Subcutaneous abdominal adipose tissue (tissue), 5 donors: ENCODE measurements around the gene STON2.

Experiments
- H3K27ac ChIP-seq: one replicate; pipeline ENCODE4 v1.7.0; 2013; ENCODE audit warnings: low read depth, mild to moderate bottlenecking, inconsistent platforms, low read length, moderate library complexity
- H3K27me3 ChIP-seq, 5 donors: one replicate each; pipeline ENCODE4 v1.7.0; 2013; ENCODE audit warnings: low read length in 5 of 5, inconsistent platforms in 1 of 5; ENCODE audit not compliant: control insufficient read depth in 5 of 5, insufficient read depth in 4 of 5
- H3K36me3 ChIP-seq, 5 donors: one replicate each; pipeline ENCODE4 v1.7.0; 2013; ENCODE audit warnings: low read length in 5 of 5; ENCODE audit not compliant: control insufficient read depth in 5 of 5, insufficient read depth in 5 of 5
- H3K4me1 ChIP-seq, 5 donors: one replicate each; pipeline ENCODE4 v1.7.0; 2013; ENCODE audit warnings: low read length in 5 of 5, mild to moderate bottlenecking in 3 of 5, moderate library complexity in 1 of 5; ENCODE audit not compliant: control insufficient read depth in 5 of 5, insufficient read depth in 5 of 5
- H3K4me3 ChIP-seq, 5 donors: one replicate each; pipeline ENCODE4 v1.7.0; 2013; ENCODE audit warnings: low read length in 5 of 5, low read depth in 1 of 5
- H3K9ac ChIP-seq, 5 donors: one replicate each; pipeline ENCODE4 v1.7.0; 2013; ENCODE audit warnings: low read length in 5 of 5, mild to moderate bottlenecking in 4 of 5, moderate library complexity in 3 of 5
- H3K9me3 ChIP-seq, 5 donors: one replicate each; pipeline ENCODE4 v1.7.0; 2013; ENCODE audit warnings: low read length in 5 of 5; ENCODE audit not compliant: control insufficient read depth in 5 of 5
- donor health status: healthy.
- donor health status: healthy.
- donor health status: healthy.
- donor health status: healthy.
- donor health status: healthy.

The STON2 gene

DNA sequence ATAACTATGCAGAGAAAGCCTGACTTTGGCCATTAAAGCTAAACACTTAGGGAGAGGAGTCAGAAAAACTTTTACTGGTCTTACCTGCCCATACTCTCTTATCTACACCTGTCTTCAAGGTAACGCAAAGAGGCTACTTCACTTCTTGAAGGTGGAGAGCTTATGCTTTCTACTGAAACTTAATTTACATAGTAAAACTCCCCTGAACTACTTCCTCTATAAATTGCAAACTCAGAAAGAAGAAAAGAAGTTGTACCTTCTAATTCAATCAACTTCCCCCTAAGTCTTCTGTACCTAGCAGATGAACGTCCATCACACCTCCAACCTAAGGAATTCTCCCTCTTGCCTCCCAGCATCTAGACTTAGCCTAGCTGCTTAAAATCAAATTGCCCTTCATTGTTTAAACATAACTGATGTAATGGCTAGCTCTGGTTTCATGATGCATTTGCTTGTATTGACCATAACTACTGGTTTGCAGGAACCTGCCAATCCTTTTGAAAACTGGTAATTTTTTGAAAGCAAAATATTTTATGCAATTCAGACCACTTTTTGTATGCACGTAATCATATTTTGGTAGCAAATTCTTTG is 87.7 kb downstream of the STON2 start:
- peaks cover 0 to 18% (median 8%) of the 10 kb centered on the region in 5 donors for H3K4me1 ChIP-seq
- H3K27me3 ChIP-seq: peaks cover 0 to 5% (median 0%) of the 10 kb centered on the region in 5 donors
- no peaks in the 10 kb centered on the region for H3K9me3 ChIP-seq
- H3K4me3 ChIP-seq: no peak overlapping the region
- H3K9ac ChIP-seq: no peak overlapping the region
- H3K27ac ChIP-seq: no peak overlapping the region
- no peaks in the 10 kb centered on the region for H3K36me3 ChIP-seq

DNA sequence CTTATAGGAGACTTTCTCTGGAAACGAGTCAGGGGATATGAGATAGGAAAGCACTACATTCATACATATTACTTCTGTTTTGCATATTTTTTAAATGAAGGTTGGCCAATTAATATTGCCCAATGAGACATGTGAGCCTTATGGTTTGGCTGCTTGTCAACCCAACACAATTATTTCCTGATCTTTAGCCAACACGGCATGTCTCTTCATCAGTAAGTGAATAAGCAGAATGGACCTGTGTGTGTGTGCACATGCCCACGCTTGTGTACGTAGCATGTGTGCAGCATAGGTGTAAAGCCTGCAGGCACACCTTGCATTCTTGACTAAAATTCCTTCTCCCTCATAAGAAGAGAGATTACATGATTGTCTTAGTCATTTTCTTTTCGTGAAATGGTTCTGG is 88.3 kb downstream of the STON2 start:
- no peak overlapping the region for H3K9ac ChIP-seq
- H3K9me3 ChIP-seq: no peaks in the 10 kb centered on the region
- peaks cover 0 to 18% (median 8%) of the 10 kb centered on the region in 5 donors for H3K4me1 ChIP-seq
- no peaks in the 10 kb centered on the region for H3K36me3 ChIP-seq
- H3K27me3 ChIP-seq: peaks cover 0 to 5% (median 0%) of the 10 kb centered on the region in 5 donors
- no peak overlapping the region for H3K4me3 ChIP-seq
- no peak overlapping the region for H3K27ac ChIP-seq

DNA sequence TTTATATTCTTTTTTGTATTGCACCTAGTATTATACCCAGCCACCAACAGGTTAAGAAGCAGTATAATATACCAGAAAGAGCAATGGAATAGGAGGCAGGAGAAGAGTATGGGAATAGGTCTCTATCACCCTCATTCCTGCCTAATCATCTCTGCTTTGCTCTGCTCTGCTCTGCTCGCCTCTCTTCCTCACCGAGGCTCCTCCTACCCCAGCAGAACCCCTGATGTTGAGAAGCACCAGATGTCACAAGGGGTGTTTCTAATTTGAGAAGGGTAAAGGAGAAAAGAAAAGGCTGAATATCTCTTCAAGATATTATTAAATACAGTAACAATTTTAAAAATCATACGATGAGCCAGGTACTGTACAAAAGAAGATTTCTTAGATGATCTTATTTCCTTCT is 89.0 kb downstream of the STON2 start:
- H3K9me3 ChIP-seq: no peaks in the 10 kb centered on the region
- H3K27ac ChIP-seq: no peak overlapping the region
- no peak overlapping the region for H3K9ac ChIP-seq
- peaks cover 0 to 5% (median 0%) of the 10 kb centered on the region in 5 donors for H3K27me3 ChIP-seq
- no peaks in the 10 kb centered on the region for H3K36me3 ChIP-seq
- H3K4me3 ChIP-seq: no peak overlapping the region
- H3K4me1 ChIP-seq: peaks cover 0 to 18% (median 8%) of the 10 kb centered on the region in 5 donors

DNA sequence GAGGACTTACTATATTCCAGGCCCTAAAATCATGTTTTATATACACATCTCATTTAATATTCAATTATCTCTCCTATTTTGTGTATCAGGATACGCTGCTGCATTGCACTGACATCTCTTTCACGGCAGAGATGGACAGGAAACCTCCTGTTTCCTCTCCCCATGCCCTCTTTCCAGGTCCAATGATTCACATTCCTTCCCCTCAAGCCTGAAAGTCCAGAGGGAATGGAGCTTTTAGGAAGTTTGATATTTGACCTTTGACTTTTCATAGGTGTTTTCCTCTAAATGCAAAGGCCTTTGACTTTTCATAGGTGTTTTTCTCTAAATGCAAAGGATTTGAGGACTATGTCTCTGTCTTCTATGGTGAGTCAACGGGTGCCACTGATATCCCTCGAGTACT is 89.5 kb downstream of the STON2 start:
- no peak overlapping the region for H3K27ac ChIP-seq
- no peaks in the 10 kb centered on the region for H3K9me3 ChIP-seq
- H3K36me3 ChIP-seq: no peaks in the 10 kb centered on the region
- H3K9ac ChIP-seq: no peak overlapping the region
- no peak overlapping the region for H3K4me3 ChIP-seq
- H3K27me3 ChIP-seq: peaks cover 0 to 4% (median 0%) of the 10 kb centered on the region in 5 donors
- peaks cover 0 to 18% (median 8%) of the 10 kb centered on the region in 5 donors for H3K4me1 ChIP-seq

DNA sequence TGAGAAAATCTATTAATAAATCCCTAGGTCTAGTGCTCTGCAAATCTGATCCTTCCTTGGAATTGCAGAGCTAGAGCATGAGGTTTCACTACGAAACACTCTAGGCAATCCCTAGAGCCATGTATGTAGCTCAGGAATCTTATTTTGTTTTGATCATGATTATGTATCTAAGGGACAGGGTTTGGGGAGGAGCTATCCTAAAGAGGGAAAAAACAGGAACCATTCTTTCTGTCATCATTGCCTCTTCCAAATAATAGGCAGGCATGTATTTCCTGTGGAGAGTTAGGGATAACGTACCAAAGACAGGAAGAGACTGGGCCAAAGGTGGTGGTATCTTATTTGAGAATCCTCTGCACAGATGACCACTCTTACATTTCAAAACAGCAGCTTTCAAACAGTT is 90.6 kb downstream of the STON2 start:
- H3K27ac ChIP-seq: no peak overlapping the region
- H3K4me3 ChIP-seq: no peak overlapping the region
- H3K9me3 ChIP-seq: no peaks in the 10 kb centered on the region
- no peak overlapping the region for H3K9ac ChIP-seq
- H3K27me3 ChIP-seq: no peaks in the 10 kb centered on the region
- no peaks in the 10 kb centered on the region for H3K36me3 ChIP-seq
- peaks cover 0 to 18% (median 8%) of the 10 kb centered on the region in 5 donors for H3K4me1 ChIP-seq

DNA sequence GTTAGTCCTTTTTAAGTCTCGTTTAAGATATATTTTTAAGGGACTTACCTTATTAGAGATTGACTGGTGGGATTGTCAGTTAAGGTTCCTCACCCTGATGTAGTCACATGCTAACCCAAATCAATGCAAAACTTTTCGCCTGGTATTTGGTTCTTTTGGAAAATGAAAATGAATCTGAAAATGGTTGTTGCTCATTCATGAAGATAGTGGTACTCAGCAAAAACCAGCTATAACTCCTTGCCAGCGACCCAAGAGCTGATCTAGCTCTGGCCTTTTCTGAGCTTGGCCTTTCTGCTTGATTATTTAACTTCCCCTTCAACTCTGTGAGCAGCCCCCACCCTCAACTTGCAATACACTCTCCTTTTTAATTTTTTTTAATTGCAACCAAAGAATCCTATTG is 94.4 kb downstream of the STON2 start:
- H3K36me3 ChIP-seq: no peaks in the 10 kb centered on the region
- no peaks in the 10 kb centered on the region for H3K9me3 ChIP-seq
- no peak overlapping the region for H3K9ac ChIP-seq
- no peak overlapping the region for H3K27ac ChIP-seq
- no peak overlapping the region for H3K4me3 ChIP-seq
- peaks cover 0 to 16% (median 0%) of the 10 kb centered on the region in 5 donors for H3K4me1 ChIP-seq
- H3K27me3 ChIP-seq: no peaks in the 10 kb centered on the region

DNA sequence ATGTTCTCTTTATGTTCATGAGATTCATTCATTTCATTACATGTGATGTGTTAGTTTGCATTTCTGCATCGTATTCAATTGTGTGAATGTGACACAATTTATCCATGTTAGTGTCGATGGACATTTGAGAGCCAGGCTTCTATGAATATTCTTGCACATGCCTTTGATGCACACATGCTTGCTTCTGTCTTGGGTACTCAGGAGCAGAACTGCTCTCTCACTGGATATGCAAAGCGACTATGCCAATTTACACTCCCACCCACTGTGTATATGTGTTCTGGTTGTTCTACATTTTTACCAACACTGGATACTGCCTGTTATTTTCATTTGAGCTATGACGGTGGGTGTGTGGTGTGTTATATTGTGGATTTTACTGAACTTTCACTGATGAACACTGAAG is 95.1 kb downstream of the STON2 start:
- peaks cover 0 to 11% (median 0%) of the 10 kb centered on the region in 5 donors for H3K4me1 ChIP-seq
- no peaks in the 10 kb centered on the region for H3K36me3 ChIP-seq
- no peak overlapping the region for H3K4me3 ChIP-seq
- H3K9ac ChIP-seq: no peak overlapping the region
- no peaks in the 10 kb centered on the region for H3K27me3 ChIP-seq
- no peaks in the 10 kb centered on the region for H3K9me3 ChIP-seq
- no peak overlapping the region for H3K27ac ChIP-seq

DNA sequence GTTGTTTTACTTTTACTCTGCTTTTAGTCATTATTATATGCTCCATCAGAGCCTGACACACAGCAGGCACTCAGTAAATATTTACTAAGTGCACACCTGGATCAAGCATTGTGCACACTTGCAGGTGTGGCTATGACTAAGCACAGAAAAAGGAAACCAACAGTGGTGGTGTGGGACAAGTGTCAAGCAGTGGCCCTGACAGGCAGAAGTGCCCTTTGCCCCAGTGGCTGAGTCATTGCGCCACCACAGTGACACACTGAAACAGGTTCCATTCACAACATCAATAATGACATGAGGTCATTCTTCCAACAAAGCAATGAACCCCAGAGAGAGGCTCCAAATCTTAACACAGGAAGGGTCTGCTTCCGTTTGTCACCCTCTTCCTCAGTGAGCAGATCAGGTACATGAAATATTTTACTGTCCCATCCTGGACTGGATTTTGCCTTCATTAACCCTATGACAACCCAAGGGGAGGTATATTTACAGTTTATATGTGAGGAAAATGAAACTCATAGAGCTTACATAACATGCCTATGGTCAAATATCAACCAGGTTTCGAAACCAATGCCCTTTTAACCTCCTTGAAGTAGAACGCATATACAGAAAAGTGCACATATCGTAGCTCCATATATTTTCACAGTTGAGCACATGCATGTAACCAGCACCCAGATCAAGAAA is 96.7 kb downstream of the STON2 start:
- no peak overlapping the region for H3K27ac ChIP-seq
- H3K4me1 ChIP-seq: peaks cover 0 to 11% (median 0%) of the 10 kb centered on the region in 5 donors
- H3K9ac ChIP-seq: no peak overlapping the region
- no peaks in the 10 kb centered on the region for H3K27me3 ChIP-seq
- no peak overlapping the region for H3K4me3 ChIP-seq
- H3K9me3 ChIP-seq: no peaks in the 10 kb centered on the region
- H3K36me3 ChIP-seq: no peaks in the 10 kb centered on the region

DNA sequence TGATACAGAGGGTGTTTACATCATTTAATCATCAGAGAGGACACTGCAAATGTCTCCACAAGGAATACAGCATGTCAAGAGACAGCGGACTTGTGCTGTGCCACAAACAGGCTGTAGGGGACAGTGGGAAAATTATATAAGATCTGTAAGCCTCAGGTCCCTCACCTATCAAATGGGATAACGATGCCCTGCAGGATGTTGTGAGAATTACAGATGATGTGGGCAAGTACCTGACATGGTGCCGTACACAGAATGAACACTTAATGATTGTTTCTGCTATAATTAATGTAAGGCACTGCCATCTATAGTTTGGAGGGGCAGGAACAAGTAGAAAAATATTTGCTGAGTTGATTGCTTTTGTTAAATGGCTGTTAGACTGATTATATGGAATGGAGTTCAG is 97.5 kb downstream of the STON2 start:
- H3K27me3 ChIP-seq: no peaks in the 10 kb centered on the region
- H3K27ac ChIP-seq: no peak overlapping the region
- H3K36me3 ChIP-seq: no peaks in the 10 kb centered on the region
- no peak overlapping the region for H3K9ac ChIP-seq
- no peaks in the 10 kb centered on the region for H3K9me3 ChIP-seq
- H3K4me1 ChIP-seq: peaks cover 0 to 11% (median 0%) of the 10 kb centered on the region in 5 donors
- no peak overlapping the region for H3K4me3 ChIP-seq

DNA sequence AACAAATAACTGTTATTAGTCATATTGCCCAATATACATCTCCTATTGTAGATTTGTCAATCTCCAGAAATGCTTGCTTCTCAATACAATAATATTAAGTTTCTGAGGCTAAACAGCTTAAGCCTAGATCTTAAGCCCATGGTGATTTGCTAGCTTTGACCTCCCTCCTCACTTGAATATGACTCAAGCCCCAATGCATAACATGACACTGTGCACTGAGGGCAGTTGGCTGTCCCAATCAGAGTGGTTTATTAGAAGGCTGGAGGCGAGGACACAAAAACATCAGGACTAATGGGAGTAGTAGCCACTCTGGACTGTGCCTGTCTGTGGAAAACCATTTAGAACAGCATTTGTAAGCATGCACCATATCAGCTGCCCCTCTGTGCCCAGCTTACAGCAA is 98.3 kb downstream of the STON2 start:
- Histone ChIP-seq H3K27ac (no peak overlapping the region), H3K9me3 (no peaks in the 10 kb centered on the region), H3K4me1 (peaks cover 0 to 11% (median 0%) of the 10 kb centered on the region in 5 donors), H3K36me3 (no peaks in the 10 kb centered on the region), H3K27me3 (no peaks in the 10 kb centered on the region), H3K4me3 (no peak overlapping the region), H3K9ac (no peak overlapping the region)
